NCI-H1092 treated with DMSO at 0.1 percent for 48 hours (cell line): ENCODE data around the gene MKLN1.
"Not testable (repeated sequence)": the region's sequence is repeated elsewhere in the genome, so short reads cannot be mapped to it uniquely, and the experiment has no call there.

Experiments used
- DNase-seq: peaks from one replicate; lab custom pipeline; 2025; lab: John Stamatoyannopoulos, UW

The MKLN1 gene

DNA sequence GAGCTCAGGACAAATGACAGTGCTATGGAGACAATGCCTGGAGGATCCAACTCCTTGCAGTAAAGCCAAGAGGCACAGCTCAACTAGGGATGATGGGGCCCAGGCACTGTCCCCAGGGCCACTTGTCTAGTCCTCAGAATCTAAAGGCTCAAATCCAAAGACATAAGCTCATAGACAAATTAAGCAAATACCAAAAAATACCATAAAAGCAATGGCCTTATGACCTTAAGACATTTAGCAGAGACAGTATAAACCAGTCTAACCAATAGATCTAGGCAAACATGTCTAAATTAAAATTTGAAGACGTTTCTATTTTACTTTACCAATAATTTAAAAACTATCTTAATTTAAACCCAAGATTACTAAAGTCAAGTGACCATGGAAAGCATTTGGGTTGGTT lies 14.8 kb upstream of the MKLN1 start:
- no peak for DNase-seq

DNA sequence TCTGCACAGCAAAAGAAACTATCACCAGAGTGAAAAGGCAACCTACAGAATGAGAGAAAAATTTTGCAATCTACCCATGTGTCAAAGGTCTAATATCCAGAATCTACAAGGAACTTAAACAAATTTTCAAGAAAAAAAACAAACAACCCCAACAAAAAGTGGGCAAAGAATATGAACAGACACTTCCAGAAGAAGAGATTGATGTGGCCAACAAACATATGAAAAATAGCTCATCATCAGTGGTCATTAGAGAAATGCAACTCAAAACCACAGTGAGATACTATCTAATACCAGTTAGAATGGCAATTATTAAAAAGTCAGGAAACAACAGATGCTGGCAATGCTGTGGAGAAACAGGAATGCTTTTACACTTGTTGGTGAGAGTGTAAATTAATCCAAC lies 7.1 kb upstream of the MKLN1 start:
- DNase-seq: no peak

DNA sequence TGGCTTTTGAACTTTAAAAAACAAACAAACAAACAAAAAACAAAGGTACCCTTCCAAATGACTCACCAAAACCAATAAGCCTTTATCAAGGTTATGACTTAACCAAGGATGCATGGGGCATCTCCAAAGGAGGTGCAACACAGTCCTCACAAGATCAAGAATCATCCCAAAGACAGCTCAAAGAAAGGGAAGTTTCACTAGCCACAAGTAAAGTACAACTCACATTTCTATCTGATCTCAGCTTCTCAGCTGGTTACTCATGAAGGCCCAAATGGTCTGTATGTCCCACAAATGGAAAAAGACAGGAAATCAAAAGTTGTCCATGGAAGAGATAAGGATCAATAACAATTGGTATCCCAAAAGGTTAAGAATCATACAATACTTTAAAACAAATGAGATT lies 6.0 kb upstream of the MKLN1 start:
- no peak for DNase-seq

DNA sequence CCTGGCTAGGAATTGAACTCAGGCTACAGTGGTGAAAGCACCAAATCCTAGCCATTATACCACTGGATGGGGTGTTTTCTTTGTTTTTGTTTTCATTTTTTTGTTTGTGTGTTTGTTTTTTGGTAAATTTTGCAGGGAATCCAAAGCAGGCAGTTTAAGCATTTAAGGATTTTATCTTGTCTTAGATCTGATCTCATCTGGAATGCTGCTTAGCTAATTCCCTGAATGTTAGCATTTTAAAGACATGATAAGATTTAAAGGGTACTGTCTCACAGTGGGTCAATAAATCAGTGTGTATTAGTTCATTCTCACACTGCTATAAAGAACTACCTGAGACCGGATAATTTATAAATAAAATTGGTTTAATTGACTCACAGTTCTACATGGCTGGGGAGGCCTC lies 5.6 kb upstream of the MKLN1 start:
- no peak for DNase-seq

DNA sequence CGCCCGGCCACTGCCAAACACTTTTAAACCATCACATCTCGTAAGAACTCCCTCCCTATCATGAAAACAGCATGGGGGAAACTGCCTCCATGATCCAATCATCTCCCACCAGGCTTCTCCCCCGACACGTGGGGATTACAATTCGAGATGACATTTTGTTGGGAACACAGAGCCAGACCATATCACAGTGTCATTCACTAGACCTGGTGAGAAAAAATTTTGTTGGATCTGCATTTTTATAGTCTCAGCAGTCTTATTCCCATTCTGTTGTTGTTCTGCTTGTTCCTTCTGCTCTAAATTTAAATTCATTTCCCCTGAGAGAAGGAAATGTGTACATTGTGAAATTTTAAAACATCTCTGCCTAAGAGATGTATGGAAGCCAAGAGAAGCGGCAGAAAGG lies 4.8 kb upstream of the MKLN1 start:
- DNase-seq: no peak

DNA sequence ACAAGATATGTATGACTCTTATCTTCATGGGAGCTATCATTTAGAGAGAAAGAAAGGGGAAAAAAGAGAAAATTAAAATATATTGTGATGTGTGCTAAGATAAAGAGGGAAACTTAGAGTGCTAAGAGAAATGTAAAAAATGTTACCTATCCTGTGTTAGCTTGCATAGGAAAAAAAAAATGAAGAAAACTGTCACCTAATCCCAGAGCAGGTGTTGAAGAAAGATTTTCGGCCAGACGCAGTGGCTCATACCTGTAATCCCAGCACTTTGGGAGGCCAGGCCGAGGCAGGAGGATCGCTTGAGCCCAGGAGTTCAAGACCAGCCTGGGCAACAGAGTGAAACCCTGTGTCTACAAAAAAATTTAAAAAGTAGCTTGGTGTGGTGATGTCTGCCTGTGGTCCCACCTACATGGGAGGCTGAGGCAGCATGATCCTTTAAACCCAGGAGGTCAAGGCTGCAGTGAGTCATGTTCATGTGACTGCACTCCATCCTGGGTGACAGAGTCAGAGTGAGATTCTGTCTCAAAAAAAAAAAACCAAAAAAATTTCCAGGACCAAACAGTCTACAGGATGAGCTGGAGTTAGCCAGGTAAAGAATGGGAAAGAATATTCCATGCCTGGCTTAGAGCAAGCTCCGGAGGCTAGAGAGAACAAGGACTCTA lies 2.4 kb upstream of the MKLN1 start:
- no peak for DNase-seq

DNA sequence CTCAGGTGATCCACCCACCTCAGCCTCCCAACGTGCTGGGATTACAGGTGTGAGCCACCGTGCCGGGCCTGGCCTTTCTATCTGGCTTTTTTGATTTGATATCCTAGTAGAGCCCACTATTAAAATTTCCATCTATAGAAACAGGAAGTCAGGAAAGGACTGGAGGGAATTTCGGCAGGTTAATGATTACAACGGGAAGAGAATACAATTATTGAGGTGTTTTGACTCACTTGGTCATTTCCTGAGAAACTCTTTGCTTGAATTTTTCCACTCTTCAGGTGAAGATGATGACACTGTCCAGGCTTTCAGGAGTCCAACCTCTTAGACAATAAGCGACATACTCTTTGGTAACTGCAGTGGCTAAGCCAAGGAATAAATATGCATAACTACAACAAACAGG lies 1.1 kb upstream of the MKLN1 start:
- no peak for DNase-seq

DNA sequence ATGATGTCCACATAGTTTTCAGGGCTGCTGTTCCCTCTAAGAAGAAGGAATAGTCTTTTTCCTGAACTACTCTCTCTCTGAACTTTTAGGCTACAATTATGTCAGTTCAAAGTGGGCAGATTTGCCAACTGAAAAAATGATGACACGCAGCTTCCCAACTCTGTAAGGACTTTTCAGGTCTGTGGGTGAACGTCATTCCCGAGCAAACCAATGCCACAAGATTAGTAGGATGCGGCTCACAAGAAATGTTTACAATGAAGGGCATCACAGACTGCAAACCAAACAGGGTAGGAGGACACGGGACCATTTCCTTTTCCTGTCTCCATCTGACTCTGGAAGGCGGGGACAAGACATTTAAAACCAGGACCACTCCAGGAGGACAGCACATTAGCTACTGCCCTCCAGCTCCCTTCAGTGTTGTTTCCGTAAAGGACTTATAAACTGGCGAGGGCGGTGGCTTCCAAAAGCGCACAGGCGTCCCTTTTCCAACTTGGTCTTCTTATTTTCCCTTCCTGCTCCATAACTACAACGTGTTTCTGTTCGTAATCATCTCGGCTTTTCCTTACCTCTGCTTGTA lies 539 bp upstream of the MKLN1 start:
- DNase-seq: no peak

DNA sequence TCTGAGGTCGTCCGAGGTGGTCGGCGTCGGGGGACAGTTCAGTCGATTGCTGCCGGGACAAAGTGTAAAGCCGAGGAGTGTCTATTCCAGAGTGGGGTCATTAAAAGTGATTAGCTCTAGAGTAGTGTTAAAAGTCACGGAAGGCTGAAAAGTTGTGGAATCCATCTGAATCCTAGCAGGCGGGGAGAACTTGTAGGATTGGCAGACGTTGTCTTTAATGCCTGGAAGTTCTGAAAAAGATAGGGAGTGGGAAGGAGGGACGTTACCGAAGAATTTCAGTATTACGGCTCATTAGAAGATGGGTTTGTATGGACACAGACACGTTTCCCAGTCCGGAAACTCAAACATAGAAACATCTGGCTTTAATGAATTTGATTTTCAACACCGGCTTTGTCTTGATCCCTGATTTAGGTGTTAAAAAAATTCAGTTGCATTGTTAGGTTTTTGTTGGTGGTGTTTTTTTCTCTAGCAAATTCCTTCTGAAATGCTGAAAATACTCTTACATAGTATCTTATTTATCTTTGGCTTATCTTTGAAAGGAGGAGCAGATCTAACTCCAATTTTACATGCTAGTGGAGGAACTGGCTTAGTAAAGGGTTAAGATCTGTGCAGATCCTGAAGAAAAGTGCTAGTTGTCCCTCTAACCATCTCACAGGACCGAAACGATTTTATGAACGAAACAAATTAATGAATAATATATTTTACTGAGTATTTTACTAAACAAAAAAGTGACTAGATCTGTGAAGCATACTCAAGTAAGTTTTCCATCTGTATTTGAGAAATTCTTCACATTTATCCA lies 900 bp downstream of the MKLN1 start:
- DNase-seq: no peak

DNA sequence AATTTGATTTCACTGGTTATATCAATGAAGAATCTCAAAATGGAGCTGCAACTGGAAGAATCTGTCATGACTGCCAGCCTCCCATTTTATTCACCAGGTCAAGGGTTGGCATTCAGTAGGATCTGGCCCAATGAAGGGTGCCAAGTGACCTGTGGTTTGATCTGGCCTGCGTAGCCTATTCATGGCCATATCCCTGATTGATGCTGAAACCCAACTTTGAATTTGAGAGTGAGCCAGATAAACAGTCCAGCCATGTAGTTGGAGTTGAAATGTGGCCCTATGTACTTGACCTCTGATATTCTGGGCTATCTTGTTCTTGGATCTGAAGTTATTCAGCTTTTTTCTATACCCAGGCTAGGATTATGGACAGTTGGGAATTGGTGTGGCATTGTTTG lies 1.5 kb downstream of the MKLN1 start:
- DNase-seq: no peak

DNA sequence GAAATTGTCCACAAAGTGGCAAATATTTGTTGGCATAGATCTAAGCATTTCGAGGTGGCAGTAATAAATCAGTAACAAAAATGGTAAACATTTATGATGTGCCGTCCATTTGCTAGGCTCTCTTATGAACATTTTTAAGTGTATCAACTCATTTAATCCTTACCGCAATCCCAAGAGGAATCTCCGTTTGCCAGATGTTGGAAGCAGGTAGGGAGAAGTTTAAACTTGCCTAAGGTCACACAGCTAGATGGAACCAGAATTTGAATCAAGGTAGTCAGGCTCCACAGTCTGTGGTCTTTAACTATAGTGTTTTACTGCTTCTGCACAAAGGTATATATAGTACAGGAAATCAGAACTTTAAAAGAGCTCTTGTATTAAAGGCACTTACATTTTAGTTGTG lies 2.6 kb downstream of the MKLN1 start:
- DNase-seq: no peak

DNA sequence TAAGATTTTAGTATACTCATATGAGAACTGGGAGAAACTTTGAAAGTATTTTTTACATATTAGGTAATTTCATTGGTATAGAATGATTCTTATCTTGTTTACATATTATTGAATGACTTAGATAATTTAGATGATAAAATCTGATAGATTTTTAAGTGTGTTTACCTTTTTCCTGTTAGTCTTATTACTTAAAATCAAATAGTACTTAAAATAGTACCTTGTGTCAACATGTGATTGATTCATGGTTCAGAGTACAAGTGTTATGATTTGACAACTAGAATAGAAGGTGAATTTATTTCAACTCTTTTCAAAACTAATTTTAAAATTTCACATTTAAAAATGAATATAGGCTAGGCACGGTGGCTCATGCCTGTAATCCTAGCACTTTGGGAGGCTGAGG lies 4.1 kb downstream of the MKLN1 start:
- no peak for DNase-seq

DNA sequence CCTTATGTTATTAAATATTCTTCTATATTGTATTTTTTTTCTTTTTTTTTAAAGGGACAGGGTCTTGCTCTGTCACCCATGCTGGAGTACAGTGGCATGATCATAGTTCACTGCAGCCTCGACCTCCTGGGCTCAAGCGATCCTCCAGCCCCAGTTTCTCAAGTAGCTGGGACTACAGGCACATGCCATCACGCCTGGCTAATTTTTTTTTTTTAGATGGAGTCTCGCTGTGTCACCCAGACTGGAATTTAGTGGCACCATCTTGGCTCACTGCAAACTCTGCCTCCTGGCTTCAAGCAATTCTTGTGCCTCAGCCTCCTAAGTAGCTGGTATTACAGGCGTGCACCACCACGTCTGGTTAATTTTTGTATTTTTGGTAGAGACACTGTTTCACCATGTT lies 5.1 kb downstream of the MKLN1 start:
- DNase-seq: not testable (repeated sequence)

DNA sequence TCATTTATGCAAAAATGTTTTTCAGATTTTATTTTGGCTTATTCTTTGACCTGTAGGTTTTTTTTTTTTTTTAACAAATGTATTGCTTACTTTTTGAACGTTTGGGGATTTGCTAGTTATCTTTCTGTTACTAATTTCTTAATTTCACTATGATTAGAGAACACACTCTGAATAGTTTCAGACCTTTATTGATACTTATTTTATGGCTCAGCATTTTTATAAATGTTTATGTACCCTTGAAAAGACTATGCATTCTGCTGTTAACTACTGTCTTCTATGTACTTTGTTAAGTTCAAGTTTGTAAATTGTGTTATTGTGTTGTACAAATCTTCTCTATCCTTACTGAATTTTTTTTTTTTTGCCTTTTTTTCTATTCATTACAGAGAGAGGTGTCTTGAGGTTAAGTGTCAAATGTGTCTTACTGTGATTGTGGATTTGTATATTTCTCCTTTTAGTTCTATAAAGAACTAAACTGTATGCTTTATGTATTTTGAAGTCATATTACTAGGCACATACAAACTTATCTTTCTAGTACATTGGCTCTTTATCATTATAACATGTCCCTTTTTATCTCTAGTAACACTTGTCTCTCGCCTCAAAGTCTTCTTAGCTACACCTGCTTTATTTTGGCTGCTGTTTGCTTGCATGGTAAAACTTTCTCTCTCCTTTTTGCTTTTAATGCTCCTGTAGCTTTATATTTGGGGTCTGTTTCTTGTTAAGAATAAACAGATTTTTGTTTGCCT lies 8.1 kb downstream of the MKLN1 start:
- DNase-seq: no peak

DNA sequence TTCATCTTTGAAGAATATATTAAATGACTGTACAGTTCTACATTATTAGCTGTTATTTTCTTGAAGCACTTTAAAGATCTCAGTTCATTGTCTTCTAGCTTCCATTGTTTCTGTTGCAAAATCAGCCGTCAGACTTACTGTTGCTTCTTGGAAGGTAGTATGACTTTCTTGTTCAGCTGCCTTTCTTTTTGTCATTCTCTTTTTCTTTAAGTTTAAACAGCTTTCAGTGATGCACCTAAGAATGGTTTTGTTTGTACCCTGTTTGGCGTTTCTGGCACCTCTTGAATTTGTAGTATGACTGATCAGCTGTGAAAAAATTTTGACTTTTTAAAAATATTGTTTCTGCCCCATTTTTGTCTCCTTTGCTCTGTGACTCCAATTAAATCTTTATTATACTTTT lies 9.3 kb downstream of the MKLN1 start:
- no peak for DNase-seq

DNA sequence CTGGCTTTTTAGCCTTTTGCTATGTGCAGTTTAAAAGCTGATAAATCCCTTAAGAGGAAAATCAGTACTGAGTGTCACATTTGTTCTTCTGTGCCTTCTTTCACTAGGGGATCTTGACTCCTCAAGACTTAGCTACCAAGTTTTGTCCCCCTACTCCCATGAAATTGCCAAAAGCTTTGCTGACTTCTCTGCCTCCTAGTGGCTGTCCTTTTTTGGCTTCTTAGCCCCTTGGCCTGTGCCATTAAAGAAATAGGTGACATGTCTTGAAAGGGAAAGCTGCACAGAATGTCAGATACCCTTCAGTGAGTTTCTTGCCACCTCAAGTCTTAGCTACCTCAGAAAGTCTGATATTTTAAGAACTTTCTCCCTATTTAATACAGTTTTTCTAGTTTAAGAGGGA lies 10.5 kb downstream of the MKLN1 start:
- DNase-seq: no peak

DNA sequence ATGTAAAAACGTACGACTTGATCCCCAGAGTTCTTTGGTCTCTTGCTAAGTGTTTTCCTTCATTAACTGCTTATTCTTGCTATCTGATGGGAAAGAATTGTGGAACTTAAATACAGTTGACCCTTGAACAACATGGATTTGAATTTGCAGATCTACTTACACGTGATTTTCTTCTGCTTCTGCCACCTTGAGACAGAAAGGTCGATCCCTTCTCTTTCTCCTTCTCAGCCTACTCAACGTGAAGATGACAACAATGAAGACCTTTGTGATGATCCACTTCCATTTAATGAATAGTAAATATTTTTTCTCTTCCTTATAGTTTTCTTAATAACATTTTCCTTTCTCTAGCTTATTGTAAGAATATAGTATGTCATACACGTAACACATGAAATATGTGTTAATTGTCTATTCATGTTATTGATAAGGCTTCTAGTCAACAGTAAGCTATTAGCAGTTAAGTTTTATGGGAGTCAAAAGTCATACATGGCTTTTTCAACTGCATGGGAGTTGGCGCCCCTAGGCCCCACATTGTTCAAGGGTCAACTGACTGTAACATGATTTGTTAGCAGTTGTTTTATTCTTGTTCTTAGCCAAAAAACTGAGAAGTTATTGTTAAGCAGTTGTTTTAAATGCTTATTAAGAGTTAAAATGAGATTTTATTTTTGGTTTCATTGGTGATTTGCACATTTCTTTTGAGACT lies 11.2 kb downstream of the MKLN1 start:
- DNase-seq: no peak

DNA sequence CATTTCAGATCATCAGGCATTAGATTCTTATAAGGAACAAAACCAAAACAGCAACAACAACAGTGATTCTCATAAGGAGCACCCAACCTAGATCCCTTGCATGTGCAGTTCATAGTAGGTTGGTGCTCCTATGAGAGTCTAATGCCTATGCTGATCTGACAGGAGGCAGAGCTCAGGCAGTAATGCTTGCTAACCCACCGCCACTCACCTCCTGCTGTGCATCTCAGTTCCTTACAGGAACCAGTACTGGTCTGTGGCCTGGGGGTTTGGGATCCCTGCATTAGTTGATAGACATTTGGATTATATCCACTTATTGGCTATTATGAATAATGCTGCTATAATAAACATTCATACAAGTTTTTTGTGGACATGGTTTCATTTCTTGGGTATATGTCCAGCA lies 14.0 kb downstream of the MKLN1 start:
- no peak for DNase-seq

DNA sequence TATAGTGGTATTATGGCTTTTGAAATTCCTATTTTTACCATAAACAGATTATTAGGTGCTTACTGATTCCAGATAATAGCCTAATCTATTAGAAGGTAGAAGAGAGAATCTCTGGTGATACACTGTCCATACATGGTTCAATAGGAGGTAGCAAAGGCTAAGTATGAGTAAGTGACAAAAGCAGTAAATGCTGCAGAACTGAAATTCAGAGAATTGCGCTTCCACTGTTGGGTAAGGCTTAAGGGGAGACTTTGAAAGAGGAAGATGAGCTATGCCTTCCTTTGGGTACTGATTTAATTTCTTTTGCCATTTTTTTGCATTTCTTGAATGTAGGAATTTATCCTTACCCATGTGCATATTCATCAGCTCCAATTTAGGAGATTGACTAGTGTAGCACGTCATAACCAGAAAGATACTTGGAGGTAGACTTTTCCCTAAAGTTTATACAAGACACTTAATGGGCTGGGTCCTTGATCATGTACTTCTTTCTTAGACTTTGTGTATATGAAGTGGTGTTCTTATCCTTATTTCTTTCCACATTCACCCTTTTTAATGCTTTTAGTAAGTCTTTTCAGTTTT lies 15.3 kb downstream of the MKLN1 start:
- DNase-seq: no peak

DNA sequence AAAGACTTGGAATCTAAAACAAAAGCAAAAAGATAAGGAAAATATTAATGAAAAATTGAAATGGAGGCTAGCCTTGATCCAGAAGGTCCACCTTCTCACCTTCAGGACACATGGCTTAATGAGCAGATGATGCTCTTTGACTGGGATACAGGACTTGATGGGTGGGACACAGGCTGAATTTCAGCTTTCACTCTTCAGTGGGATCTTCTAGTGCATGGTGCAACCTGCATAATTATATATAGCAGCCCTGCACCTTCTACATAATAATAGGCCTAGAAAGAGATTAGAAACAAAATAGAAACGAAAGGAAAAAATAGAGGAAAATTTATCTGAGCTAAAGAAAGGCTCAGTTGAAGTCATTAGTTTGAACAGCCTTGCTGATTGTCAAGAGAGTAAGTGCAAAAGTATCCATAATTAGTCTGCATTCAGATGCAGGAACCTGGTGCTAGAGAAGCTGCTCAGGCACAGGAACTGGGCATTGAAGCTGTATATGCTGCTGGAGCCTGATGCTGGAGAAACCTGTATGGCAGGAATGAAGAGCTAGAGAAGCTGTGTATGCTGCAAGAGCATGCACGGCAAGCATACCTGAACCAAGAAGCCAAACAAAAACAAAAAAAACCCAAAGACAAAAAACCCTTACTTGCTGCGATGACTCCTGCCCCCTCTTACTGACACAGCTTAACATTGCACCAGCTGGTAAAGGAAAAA lies 19.4 kb downstream of the MKLN1 start:
- peak; percentile 14 for DNase-seq

DNA sequence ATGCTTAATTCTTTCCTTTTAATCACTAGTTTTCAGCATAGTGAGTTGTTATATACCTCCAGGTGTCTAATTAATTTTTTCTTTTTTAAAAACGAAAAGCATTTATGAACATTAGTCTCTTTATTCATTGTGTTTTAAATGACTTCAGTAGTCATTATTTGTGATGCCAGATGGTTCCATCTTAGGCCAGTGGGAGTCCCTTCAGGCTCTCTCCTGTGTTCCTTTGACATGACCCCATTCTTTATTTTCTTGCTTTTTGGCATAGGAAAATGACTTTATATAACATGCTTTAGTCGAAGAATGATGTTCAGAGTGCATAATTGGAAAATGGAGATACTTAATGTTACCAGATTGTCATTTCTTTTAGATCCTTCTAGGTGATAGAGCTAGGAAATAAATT lies 24.4 kb downstream of the MKLN1 start:
- DNase-seq: no peak
